WI38 (cell line): ENCODE results near the gene SUPT7L.

Experiments
- H3K4me3 ChIP-seq: 2 replicates; pipeline ENCODE4 v1.5.1; 2011; ENCODE audit warnings: low read depth, mild to moderate bottlenecking, control low read depth, low read length
- CTCF ChIP-seq: IDR thresholded peaks from 2 replicates; pipeline ENCODE4 v1.5.1; 2012; ENCODE audit warnings: low read depth, mild to moderate bottlenecking, control low read depth, low read length

SUPT7L gene

GRCh38 chr2:27667446-27667845 lies 4.0 kb upstream of the SUPT7L start:
- TF ChIP-seq CTCF = no peak
- no peak overlapping the region for H3K4me3 ChIP-seq

GRCh38 chr2:27664622-27665363 lies 1.4 kb upstream of the SUPT7L start:
- TF ChIP-seq CTCF = no peak
- peak overlapping the region; percentile 96 for H3K4me3 ChIP-seq

- peak overlapping the region; percentile 96 for H3K4me3 ChIP-seq
- no peak for TF ChIP-seq CTCF
Observed at GRCh38 chr2:27664154-27664574, 750 bp upstream of the SUPT7L start.

- H3K4me3 ChIP-seq = no peak overlapping the region
- TF ChIP-seq CTCF = no peak
Observed at GRCh38 chr2:27661371-27661770, 2.0 kb downstream of the SUPT7L start.

GRCh38 chr2:27655155-27655951 lies 8.1 kb downstream of the SUPT7L start:
- TF ChIP-seq CTCF = no peak
- H3K4me3 ChIP-seq = no peak overlapping the region

- no peak for TF ChIP-seq CTCF
- no peak overlapping the region for H3K4me3 ChIP-seq
Observed at GRCh38 chr2:27653397-27653796, 10.0 kb downstream of the SUPT7L start.

GRCh38 chr2:27652790-27653189 lies 10.6 kb downstream of the SUPT7L start:
- no peak for TF ChIP-seq CTCF
- H3K4me3 ChIP-seq = no peak overlapping the region
